ENCODE measurements around the gene NRSN2. TPM values are rescaled to one million over a fixed set of nuclear protein-coding genes. Genes with fewer than 3 reads are reported as not detected.

NRSN2 gene
- total RNA-seq, 1 donor from 2014 or later: 89.3 TPM

DNA sequence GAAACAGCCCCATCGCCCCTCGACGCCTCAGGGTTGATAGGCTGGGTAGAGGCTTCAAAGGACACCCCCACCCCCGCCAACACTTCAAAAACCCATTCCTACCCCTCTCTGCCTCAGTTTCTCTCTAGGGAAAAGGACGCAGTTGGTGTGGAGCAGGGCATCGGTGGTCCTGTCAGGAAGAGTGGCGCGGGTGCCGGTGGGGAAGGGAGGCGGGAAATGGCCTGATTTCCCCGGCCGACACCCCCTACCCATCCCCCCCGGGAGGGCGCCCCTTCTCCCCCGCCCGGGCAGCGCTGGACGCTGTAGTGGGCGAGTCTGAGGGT lies 367 bp downstream of the NRSN2 start:
- H3K9me3 Mint-ChIP-seq (ENCODE audit: unreplicated experiment): peaks cover 17% of the 10 kb centered on the region
- peak overlapping the region; percentile 100 for H3K27ac Mint-ChIP-seq (ENCODE audit: unreplicated experiment)
- TF ChIP-seq, protein P1, sequence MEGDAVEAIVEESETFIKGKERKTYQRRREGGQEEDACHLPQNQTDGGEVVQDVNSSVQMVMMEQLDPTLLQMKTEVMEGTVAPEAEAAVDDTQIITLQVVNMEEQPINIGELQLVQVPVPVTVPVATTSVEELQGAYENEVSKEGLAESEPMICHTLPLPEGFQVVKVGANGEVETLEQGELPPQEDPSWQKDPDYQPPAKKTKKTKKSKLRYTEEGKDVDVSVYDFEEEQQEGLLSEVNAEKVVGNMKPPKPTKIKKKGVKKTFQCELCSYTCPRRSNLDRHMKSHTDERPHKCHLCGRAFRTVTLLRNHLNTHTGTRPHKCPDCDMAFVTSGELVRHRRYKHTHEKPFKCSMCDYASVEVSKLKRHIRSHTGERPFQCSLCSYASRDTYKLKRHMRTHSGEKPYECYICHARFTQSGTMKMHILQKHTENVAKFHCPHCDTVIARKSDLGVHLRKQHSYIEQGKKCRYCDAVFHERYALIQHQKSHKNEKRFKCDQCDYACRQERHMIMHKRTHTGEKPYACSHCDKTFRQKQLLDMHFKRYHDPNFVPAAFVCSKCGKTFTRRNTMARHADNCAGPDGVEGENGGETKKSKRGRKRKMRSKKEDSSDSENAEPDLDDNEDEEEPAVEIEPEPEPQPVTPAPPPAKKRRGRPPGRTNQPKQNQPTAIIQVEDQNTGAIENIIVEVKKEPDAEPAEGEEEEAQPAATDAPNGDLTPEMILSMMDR (IDR thresholded peaks at IDR 0.05; ENCODE audit: partially characterized antibody, unreplicated experiment): no peak
- DNase-seq: no peak
- peak overlapping the region; percentile 83 for H3K4me3 Mint-ChIP-seq (ENCODE audit: unreplicated experiment)
- H3K27me3 Mint-ChIP-seq (ENCODE audit: unreplicated experiment): peaks cover 15% of the 10 kb centered on the region
- peaks cover 16% of the 10 kb centered on the region for H3K4me1 Mint-ChIP-seq (ENCODE audit: low read depth, unreplicated experiment)
- H3K36me3 Mint-ChIP-seq (ENCODE audit: unreplicated experiment): no peaks in the 10 kb centered on the region

DNA sequence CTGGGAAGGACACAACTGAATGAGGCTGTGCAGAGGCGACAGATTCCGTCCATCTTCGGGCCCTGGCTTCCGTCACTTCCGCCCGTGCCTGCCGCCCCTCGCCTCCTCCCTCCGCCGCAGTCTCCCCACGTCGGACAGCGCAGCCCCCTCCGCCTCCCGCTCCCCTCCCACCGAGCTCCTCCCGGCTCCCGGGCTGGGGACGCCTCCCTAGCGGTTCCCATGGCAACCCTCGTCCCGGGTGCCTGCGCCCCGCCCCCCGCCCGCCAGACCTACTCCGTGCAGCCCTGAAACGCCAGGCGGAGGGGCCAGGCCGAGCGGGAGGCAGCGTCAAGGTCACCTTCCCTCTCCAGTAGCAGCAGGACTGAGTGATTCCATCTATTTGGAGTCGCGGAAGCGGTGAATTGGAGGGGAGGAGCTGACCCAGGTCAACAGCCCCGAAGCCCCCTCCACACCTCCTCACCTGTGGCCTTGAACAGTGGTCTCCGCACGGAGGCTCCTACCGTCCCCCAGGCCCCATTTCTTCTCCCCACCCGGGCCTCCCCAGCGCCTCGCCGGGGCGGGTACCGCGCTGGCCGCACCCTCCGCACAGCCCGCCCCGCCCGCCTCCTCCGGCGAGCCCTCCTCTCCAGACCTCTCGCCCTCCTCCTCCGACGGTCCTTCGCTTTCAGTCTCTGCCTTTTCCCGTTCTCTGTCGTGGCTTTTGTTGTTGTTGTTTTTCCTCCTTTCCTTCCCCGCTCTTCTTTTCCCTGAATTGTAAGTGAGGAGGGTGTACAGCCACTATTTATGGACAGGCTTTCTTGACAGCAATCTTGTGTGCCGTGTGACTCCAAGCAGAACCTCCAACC lies 951 bp downstream of the NRSN2 start:
- Mint-ChIP-seq H3K36me3 (ENCODE audit: unreplicated experiment) (no peaks in the 10 kb centered on the region), H3K4me1 (ENCODE audit: low read depth, unreplicated experiment) (peaks cover 18% of the 10 kb centered on the region), H3K27me3 (ENCODE audit: unreplicated experiment) (peaks cover 15% of the 10 kb centered on the region), H3K9me3 (ENCODE audit: unreplicated experiment) (peaks cover 17% of the 10 kb centered on the region), H3K27ac (ENCODE audit: unreplicated experiment) (peak overlapping the region; percentile 100), H3K4me3 (ENCODE audit: unreplicated experiment) (peak overlapping the region; percentile 99)
- TF ChIP-seq, protein P1 (IDR thresholded peaks at IDR 0.05; ENCODE audit: partially characterized antibody, unreplicated experiment): no peak
- peak; percentile 98 for DNase-seq

DNA sequence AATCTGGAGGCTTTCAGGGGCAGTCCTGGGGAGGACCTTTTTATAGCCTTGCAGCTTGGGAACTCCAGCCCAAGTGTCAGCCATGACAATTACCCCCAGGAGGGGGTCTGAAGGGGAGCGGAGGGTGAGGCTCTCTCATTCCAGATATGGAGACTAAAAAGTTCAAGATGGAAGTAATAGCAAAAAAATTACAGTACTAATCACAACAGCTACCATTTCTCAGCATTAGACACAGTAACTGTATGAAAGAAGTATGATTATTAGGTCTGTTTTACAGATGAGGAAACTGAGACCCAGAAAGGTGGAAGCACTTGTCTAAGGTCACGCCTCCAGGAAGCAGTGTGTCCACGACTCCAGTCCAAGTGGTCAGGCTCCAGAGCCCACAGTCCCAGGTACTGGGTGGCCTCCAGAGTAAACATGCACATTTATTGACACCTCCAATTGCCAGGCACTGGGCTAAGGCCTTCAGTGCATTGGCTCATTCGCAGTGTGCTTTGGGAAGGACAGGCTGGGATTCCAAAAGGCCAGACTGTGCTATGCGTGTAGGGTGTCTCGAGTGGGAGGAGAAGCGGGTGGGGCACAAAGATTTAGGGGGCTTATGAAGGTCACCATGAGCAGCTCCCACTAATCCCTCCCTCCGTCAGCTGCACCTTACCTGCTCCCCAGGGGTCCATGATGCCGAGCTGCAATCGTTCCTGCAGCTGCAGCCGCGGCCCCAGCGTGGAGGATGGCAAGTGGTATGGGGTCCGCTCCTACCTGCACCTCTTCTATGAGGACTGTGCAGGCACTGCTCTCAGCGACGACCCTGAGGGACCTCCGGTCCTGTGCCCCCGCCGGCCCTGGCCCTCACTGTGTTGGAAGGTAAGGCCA lies 2.3 kb downstream of the NRSN2 start:
- peaks cover 17% of the 10 kb centered on the region for H3K9me3 Mint-ChIP-seq (ENCODE audit: unreplicated experiment)
- peak overlapping the region; percentile 99 for H3K4me3 Mint-ChIP-seq (ENCODE audit: unreplicated experiment)
- peaks cover 15% of the 10 kb centered on the region for H3K27me3 Mint-ChIP-seq (ENCODE audit: unreplicated experiment)
- no peak for DNase-seq
- H3K4me1 Mint-ChIP-seq (ENCODE audit: low read depth, unreplicated experiment): peaks cover 18% of the 10 kb centered on the region
- H3K27ac Mint-ChIP-seq (ENCODE audit: unreplicated experiment): peak overlapping the region; percentile 100
- no peaks in the 10 kb centered on the region for H3K36me3 Mint-ChIP-seq (ENCODE audit: unreplicated experiment)
- TF ChIP-seq, protein P1 (IDR thresholded peaks at IDR 0.05; ENCODE audit: partially characterized antibody, unreplicated experiment): no peak

- peaks cover 15% of the 10 kb centered on the region for H3K4me1 Mint-ChIP-seq (ENCODE audit: low read depth, unreplicated experiment)
- TF ChIP-seq, protein P1 (IDR thresholded peaks at IDR 0.05; ENCODE audit: partially characterized antibody, unreplicated experiment): no peak
- H3K9me3 Mint-ChIP-seq (ENCODE audit: unreplicated experiment): peaks cover 10% of the 10 kb centered on the region
- DNase-seq: no peak
- no peaks in the 10 kb centered on the region for H3K36me3 Mint-ChIP-seq (ENCODE audit: unreplicated experiment)
- H3K27ac Mint-ChIP-seq (ENCODE audit: unreplicated experiment): no peak overlapping the region
- no peak overlapping the region for H3K4me3 Mint-ChIP-seq (ENCODE audit: unreplicated experiment)
- peaks cover 8% of the 10 kb centered on the region for H3K27me3 Mint-ChIP-seq (ENCODE audit: unreplicated experiment)
Observed at GRCh38 chr20:353166-353565, 6.3 kb downstream of the NRSN2 start.
